ENCODE measurements around the gene RAB31.

DNA sequence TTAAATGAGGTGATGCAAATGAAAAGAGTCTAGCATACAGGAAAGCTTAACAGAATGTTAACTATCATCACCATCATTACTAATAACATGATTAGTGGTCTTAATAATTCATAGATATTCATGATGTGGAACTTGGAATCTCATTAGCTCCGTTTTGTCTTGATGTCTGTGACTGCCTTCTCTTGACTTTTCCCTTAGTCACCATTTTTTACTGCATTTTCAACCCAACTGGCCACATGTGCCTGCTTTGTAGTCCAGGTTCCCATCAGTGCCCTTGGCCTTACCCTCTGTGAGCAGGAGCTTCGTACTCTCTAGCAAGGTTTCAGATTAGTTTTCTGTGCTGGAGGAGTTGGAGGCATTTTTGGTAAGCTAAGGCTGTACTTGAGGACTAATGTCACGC, 47.0 kb downstream of the RAB31 start:
- TF ChIP-seq GATA3 (IDR thresholded peaks at IDR 0.05; ENCODE audit: low read depth, low read length) (no peak), GATA2 (IDR thresholded peaks at IDR 0.05; ENCODE audit: low read depth, low read length) (no peak)
